Measurements from ENCODE around the gene CLIP1. TPM values are rescaled to one million over a fixed set of nuclear protein-coding genes. Genes with fewer than 3 reads are reported as not detected.

The CLIP1 gene
- total RNA-seq, 1 experiment from 2014 or later = 18.0 TPM

DNA sequence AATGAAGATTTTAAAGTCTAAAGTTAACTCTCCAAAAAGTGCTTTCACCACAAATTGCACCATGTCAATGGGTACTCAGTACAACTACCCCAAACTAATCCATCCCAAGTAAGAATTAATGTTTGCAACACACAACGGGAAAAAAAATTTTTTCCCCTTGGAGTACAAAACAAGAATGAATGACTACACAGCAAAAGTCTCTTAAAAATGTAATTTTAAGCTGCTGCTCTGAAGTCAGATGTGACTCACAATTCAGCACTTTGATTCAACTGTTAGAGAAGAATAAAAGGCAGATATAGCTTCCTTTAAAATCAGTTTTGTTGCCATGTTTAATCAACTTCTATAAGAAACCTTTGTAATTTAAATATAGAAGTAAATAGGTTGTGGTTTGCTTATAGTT is 113.7 kb downstream of the CLIP1 start:
- Histone ChIP-seq H3K9me3 (replicated peaks) (no peaks in the 10 kb centered on the region), H3K4me3 (no peak overlapping the region), H3K27ac (no peak overlapping the region), H3K36me3 (peaks cover 12% of the 10 kb centered on the region; the same call in 1 of the 2 replicates), H3K27me3 (no peaks in the 10 kb centered on the region), H3K4me1 (no peaks in the 10 kb centered on the region)
- DNase-seq = no peak

DNA sequence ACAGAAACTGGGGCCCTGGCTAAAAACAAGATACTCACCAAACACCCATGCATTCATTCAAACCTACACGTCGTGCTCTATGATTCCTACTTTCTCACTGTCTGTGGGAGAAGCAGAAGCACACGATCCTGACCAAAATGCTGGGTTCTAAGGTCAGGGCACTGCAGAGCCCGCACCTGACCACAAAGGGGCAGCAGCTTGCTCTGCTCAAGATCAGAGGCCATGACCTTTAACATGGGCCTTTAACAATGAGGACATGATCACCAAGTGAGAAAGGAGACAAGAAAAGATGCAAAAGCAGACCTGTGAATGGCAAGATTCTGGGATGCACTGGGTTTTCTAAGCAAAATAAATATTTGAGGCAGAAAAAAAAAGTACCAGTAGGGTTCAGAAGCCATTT is 116.1 kb downstream of the CLIP1 start:
- Histone ChIP-seq H3K4me3 (no peak overlapping the region), H3K36me3 (peaks cover 12% of the 10 kb centered on the region; the same call in 1 of the 2 replicates), H3K4me1 (no peaks in the 10 kb centered on the region), H3K27ac (no peak overlapping the region), H3K9me3 (replicated peaks) (no peaks in the 10 kb centered on the region), H3K27me3 (no peaks in the 10 kb centered on the region)
- no peak for DNase-seq

- Histone ChIP-seq H3K27ac (no peak overlapping the region), H3K27me3 (no peaks in the 10 kb centered on the region), H3K36me3 (peaks cover 9% of the 10 kb centered on the region), H3K4me1 (no peaks in the 10 kb centered on the region), H3K4me3 (no peak overlapping the region), H3K9me3 (replicated peaks) (no peaks in the 10 kb centered on the region)
- DNase-seq = no peak
Measured at GRCh38 chr12:122304924-122305323, 117.5 kb downstream of the CLIP1 start.

DNA sequence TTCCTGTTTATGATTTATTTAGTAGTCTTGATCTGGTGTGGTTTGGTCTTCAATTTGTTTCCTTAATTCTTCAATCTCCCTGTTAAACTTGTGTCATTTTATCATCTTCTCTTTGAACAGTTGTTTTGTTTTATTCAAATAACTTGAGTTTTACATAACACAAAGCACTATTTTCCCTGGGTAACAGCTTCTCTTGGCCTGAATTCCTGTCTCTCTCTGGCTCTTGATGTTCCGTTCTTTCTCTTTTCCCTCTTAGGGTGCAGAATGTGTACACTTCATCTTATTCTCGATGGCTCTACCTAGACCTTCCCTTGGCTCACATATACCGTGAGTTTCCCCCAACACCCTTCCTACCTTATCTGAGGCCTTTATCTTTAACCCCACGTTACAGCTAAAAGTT is 119.4 kb downstream of the CLIP1 start:
- H3K4me3 ChIP-seq = no peak overlapping the region
- peaks cover 5% of the 10 kb centered on the region; the same call in 1 of the 2 replicates for H3K36me3 ChIP-seq
- DNase-seq = no peak
- H3K27me3 ChIP-seq = no peaks in the 10 kb centered on the region
- H3K9me3 ChIP-seq (replicated peaks) = no peaks in the 10 kb centered on the region
- no peak overlapping the region for H3K27ac ChIP-seq
- H3K4me1 ChIP-seq = no peaks in the 10 kb centered on the region

- Histone ChIP-seq H3K27ac (no peak overlapping the region), H3K4me1 (no peaks in the 10 kb centered on the region), H3K36me3 (peaks cover 6% of the 10 kb centered on the region), H3K9me3 (replicated peaks) (no peaks in the 10 kb centered on the region), H3K4me3 (no peak overlapping the region), H3K27me3 (no peaks in the 10 kb centered on the region)
- no peak for DNase-seq
Measured at GRCh38 chr12:122298071-122298748, 124.3 kb downstream of the CLIP1 start.

GRCh38 chr12:122297494-122297893 is 125.0 kb downstream of the CLIP1 start:
- peaks cover 6% of the 10 kb centered on the region for H3K36me3 ChIP-seq
- no peak overlapping the region for H3K27ac ChIP-seq
- no peaks in the 10 kb centered on the region for H3K4me1 ChIP-seq
- DNase-seq = no peak
- no peaks in the 10 kb centered on the region for H3K27me3 ChIP-seq
- no peak overlapping the region for H3K4me3 ChIP-seq
- no peaks in the 10 kb centered on the region for H3K9me3 ChIP-seq (replicated peaks)

- no peak for DNase-seq
- H3K27ac ChIP-seq = no peak overlapping the region
- H3K4me1 ChIP-seq = no peaks in the 10 kb centered on the region
- H3K4me3 ChIP-seq = no peak overlapping the region
- H3K27me3 ChIP-seq = no peaks in the 10 kb centered on the region
- H3K36me3 ChIP-seq = peaks cover 12% of the 10 kb centered on the region
- H3K9me3 ChIP-seq (replicated peaks) = no peaks in the 10 kb centered on the region
Measured at GRCh38 chr12:122295877-122296276, 126.6 kb downstream of the CLIP1 start.

GRCh38 chr12:122293081-122293480 is 129.4 kb downstream of the CLIP1 start:
- peaks cover 12% of the 10 kb centered on the region for H3K36me3 ChIP-seq
- no peaks in the 10 kb centered on the region for H3K9me3 ChIP-seq (replicated peaks)
- no peaks in the 10 kb centered on the region for H3K27me3 ChIP-seq
- no peak for DNase-seq
- H3K4me1 ChIP-seq = no peaks in the 10 kb centered on the region
- no peak overlapping the region for H3K4me3 ChIP-seq
- no peak overlapping the region for H3K27ac ChIP-seq

- Histone ChIP-seq H3K9me3 (replicated peaks) (no peaks in the 10 kb centered on the region), H3K4me3 (no peak overlapping the region), H3K36me3 (peaks cover 6% of the 10 kb centered on the region), H3K27me3 (no peaks in the 10 kb centered on the region), H3K4me1 (no peaks in the 10 kb centered on the region), H3K27ac (no peak overlapping the region)
- DNase-seq = no peak
Measured at GRCh38 chr12:122291431-122291830, 131.0 kb downstream of the CLIP1 start.

DNA sequence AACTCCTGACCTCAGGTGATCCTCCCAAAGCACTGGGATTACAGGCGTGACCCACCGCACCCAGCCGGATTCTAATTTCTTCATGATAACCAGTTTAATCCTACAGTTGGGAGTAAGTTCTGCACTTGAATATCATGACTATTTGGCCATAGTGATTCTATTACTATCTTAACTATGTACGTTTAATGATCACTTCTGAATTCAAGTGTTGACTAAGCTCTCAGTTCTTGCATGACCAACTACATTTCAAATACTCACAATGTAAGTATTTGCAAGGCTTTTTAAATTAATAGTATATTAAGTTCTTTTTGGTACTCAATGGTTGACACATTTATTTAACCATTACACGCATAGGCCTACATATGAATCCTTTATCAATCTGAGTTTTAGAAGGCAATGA is 138.8 kb downstream of the CLIP1 start:
- DNase-seq = no peak
- H3K27me3 ChIP-seq = no peaks in the 10 kb centered on the region
- H3K4me3 ChIP-seq = no peak overlapping the region
- no peaks in the 10 kb centered on the region for H3K9me3 ChIP-seq (replicated peaks)
- H3K36me3 ChIP-seq = peaks cover 2% of the 10 kb centered on the region; the same call in 1 of the 2 replicates
- no peak overlapping the region for H3K27ac ChIP-seq
- no peaks in the 10 kb centered on the region for H3K4me1 ChIP-seq

GRCh38 chr12:122282061-122282460 is 140.4 kb downstream of the CLIP1 start:
- peak in 1 of 2 experiments; percentile 19 for DNase-seq
- no peaks in the 10 kb centered on the region for H3K4me1 ChIP-seq
- no peak overlapping the region for H3K4me3 ChIP-seq
- no peaks in the 10 kb centered on the region for H3K27me3 ChIP-seq
- H3K27ac ChIP-seq = no peak overlapping the region
- H3K36me3 ChIP-seq = peaks cover 2% of the 10 kb centered on the region
- no peaks in the 10 kb centered on the region for H3K9me3 ChIP-seq (replicated peaks)

- Histone ChIP-seq H3K27me3 (no peaks in the 10 kb centered on the region), H3K4me1 (no peaks in the 10 kb centered on the region), H3K36me3 (peaks cover 13% of the 10 kb centered on the region), H3K27ac (no peak overlapping the region), H3K9me3 (replicated peaks) (no peaks in the 10 kb centered on the region), H3K4me3 (no peak overlapping the region)
- no peak for DNase-seq
Measured at GRCh38 chr12:122276242-122276641, 146.2 kb downstream of the CLIP1 start.

- Histone ChIP-seq H3K9me3 (replicated peaks) (no peaks in the 10 kb centered on the region), H3K27ac (no peak overlapping the region), H3K4me3 (no peak overlapping the region), H3K27me3 (no peaks in the 10 kb centered on the region), H3K36me3 (peaks cover 13% of the 10 kb centered on the region), H3K4me1 (no peaks in the 10 kb centered on the region)
- no peak for DNase-seq
Measured at GRCh38 chr12:122275459-122275858, 147.0 kb downstream of the CLIP1 start.

DNA sequence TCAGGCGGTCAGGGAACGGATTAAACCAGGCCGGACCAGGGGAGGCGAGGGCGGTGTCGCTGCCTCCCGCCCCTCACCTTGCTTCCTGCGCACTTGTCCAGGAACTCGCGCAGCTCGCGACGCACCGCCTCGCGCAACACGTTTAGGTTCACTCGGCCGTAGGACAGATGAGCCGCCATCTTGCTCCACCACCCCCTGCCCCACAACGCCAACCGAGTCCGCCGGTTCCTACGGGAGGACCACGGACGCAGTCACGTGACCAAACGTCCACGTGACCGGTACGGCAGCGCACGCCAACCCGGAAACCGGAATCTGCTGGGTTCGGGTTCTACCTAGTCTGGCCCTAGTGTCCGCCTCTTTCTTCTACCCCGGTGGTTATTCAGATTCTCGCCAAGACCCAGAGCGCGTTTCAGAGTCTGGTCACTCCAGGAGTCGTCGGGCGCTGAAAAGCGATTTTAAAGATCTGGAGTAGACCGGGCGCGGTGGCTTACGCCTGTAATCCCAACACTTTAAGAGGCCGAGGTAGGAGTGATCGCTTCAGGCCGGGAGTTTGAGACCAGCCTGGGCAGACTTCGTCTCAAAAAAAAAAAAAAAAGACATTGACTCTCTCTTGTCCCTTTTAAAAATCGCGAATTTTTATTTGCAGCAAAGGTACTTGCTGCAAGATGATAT is 156.1 kb downstream of the CLIP1 start, which contains the start of gene VPS33A:
TSS of gene VPS33A (minus strand) at position 265 of the 672 bp plus-strand sequence. CDS start at position 179, 86 bp downstream.
- H3K4me3 ChIP-seq = peak within 1 kb of the TSS; percentile 80
- H3K36me3 ChIP-seq = peaks cover 6% of the 10 kb centered on the region; the same call in 1 of the 2 replicates
- H3K9me3 ChIP-seq (replicated peaks) = no peaks in the 10 kb centered on the region
- H3K27ac ChIP-seq = peak within 1 kb of the TSS; percentile 45
- peak; percentile 97 for DNase-seq
- no peaks in the 10 kb centered on the region for H3K27me3 ChIP-seq
- H3K4me1 ChIP-seq = no peaks in the 10 kb centered on the region

- no peak for DNase-seq
- H3K9me3 ChIP-seq (replicated peaks) = no peaks in the 10 kb centered on the region
- peaks cover 11% of the 10 kb centered on the region for H3K36me3 ChIP-seq
- H3K4me3 ChIP-seq = peak overlapping the region; percentile 80
- H3K4me1 ChIP-seq = no peaks in the 10 kb centered on the region
- peak overlapping the region; percentile 45 for H3K27ac ChIP-seq
- H3K27me3 ChIP-seq = no peaks in the 10 kb centered on the region
Measured at GRCh38 chr12:122265886-122266229, 156.6 kb downstream of the CLIP1 start.
